Cardiac septum (tissue), 1 donor: Measurements from ENCODE around the gene PITHD1. TPM values are rescaled to one million over a fixed set of nuclear protein-coding genes. Genes with fewer than 3 reads are reported as not detected.
"Not testable (repeated sequence)": the region's sequence is repeated elsewhere in the genome, so short reads cannot be mapped to it uniquely, and the experiment has no call there.

Experiments
- DNase-seq: peaks from one replicate; pipeline ENCODE4 v3.0.0-alpha.2; 2020; ENCODE audit warnings: low spot score
- intact Hi-C: fragments of 100-400 bp; cut with DNase I; formaldehyde crosslinking; loops from one replicate; pipeline ENCODE4 v1.14.0; 2022
- total RNA-seq: library from RNA; stranded (reverse); fragmentation: NEBNext Ultra II Directional; extraction: Animal tissue kit (Norgen Biotek cat#: 25700); gene quantifications from one replicate; pipeline ENCODE4 v1.2.1, GENCODE V29; 2021
- donor health status: DM: no; HTN: no; CAD: no.

PITHD1 gene
- total RNA-seq, 1 donor from 2014 or later, result 33.7 TPM

DNA sequence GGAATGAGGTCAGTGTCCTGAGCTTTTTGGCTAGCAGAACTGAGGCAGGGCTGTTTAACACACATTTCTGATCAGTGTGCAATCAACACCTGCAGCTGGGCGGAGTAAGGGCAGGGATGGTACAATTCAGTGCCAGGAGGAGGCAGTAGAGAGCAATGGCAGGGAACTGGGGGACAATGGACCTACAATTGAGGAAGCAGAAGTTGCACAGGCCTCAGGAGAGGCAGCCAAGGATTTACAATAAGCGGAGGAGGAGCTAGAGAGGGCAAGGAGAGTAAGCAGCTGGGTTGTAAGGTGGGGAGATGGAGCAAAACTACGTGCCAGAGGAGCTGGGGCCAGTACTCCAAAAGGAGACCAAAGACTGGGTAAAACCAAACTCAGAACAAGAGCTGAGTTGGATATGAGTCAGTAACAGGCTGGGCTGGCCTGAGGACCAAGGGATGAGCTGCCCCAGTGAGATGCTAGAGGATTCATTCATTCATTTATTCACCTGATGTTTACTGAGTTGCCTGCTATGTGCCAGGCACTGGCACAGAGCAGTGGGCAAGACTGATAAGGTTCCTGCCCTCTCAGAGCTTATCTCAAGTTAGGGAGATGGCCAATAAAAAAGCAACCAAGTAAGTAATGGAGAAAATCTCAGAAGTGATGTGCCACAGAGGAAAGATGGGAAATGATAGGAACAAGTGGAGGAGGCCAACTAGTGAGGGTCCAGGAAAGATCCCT lies 32.8 kb downstream of the PITHD1 start:
- intact Hi-C loops, result loop anchor here (5.0 kb wide), 2 partner anchors 106 to 216 kb away; no protein-coding TSS in a partner anchor
- DNase-seq, result no peak

DNA sequence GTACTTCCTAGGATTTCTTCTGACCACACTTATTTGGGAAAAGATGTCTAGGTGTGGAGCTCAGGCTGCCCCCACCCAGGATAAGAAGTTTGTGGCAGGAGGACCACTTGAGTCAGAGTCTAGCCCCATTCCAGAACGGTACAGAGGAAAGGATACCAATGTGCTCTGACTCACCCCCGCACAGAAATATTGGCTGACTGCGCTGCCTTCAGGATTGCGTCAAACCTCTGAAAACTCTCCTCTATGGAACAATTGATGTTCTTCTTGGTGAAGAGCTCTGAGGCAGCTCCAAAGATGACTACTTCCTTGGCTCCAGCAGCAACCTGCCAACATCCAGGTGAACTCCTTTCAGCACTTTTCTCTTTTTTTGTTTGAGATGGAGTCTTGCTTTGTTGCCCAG lies 35.8 kb downstream of the PITHD1 start:
- intact Hi-C loops, result loop anchor here (5.0 kb wide), 2 partner anchors 103 to 213 kb away; no protein-coding TSS in a partner anchor
- DNase-seq, result no peak

DNA sequence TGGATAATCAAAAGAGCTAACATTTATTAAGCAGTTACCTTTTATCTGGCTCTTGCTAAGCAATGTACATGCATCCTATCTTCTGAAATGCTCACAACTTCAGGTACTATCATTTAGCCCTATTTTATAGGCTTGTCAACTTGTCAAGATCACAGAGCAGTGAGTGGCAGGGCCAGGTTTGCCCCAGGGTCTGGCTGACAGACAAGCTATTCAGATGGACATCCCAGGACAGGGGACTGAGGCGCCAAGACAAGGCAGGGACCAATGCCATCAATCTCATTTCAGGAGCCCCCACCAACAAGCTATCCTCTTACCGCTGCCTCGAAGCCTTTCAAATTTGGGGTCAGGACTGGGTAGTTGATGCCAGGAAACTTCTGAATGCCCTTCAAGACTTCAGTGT lies 38.1 kb downstream of the PITHD1 start:
- intact Hi-C loops, result no loop called here

DNA sequence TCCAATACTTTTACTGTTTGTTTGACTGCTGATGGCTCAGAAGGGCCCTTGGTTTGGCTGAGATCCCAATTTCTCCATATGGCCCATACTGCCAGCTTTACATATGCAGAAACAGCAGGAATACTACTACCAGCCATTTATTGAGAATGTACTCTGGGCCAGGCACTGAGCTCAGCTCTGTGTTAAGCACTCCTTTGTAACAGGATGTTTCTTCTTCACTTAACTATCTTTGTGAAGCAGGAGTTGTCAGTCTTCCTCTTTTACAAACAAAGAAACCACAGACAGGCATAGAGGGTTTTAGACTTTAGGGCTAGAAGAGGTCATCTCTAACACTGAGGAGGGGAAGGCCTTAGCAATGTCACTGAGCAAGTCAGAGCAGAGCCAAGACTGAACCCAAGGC lies 38.7 kb downstream of the PITHD1 start:
- no peak for DNase-seq
- intact Hi-C loops, result no loop called here

More for the DNA sequence above, 38.1 kb downstream of the PITHD1 start:
- DNase-seq, result no peak

DNA sequence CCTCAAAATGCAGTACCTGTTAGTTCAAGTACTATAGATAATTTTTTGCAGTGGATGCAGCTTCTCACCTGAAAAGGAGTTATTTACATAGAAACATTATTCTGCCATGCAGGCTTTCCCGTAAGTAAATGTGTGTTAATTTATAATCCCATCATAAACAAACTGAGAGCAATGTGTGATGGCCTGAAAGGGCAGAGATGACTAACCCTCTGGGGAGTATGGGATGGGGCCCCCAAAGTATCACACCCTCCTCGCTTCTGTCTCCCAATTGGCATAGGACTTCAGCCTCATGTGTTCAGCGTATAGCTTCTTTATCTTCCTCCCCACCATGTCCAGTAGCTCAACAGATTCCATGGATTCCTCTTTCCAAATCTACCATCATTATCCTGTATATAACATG lies 39.4 kb downstream of the PITHD1 start:
- intact Hi-C loops, result no loop called here
- no peak for DNase-seq

DNA sequence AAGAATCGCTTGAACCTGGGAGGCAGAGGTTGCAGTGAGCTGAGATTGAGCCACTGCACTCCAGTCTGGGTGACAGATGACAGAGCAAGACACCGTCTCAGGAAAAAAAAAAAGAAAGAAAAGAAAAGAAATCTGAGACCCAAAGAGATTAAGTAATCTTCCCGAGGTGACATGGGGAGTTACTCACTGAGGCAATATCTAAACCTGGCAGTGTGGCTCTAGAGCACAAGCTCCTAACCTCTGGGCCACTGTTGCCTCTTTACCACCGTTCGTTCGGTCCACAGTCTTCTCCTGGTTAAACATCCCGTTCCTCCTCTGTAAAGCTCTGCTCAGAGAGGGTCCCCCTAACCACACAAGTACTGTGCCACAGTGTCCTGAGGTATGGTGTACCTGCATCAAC lies 45.5 kb downstream of the PITHD1 start:
- no peak for DNase-seq
- intact Hi-C loops, result loop anchor here (2.0 kb wide), 1 partner anchor 43 kb away; no protein-coding TSS in a partner anchor

DNA sequence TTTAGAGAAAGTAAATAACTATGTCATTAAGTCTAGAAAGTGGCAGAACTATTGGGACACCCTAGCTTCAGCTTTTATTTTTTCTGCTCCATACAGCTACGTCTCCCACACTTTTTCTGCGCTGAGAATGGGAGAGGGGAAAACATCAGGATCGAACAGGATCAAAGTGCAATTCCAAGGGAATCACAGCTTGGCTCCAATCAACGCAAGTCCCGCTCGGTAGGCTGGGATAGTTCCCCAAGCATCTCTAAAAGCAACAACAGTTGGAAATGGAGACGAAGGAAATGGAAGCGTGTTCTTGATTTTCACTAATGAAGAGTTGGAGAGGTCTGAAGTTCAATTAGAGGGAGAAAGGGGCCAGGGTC lies 46.5 kb downstream of the PITHD1 start:
- intact Hi-C loops, result loop anchor here (2.0 to 5.0 kb wide), 2 partner anchors 32 to 42 kb away; partner anchors contain the start of gene LYPLA2
- no peak for DNase-seq

DNA sequence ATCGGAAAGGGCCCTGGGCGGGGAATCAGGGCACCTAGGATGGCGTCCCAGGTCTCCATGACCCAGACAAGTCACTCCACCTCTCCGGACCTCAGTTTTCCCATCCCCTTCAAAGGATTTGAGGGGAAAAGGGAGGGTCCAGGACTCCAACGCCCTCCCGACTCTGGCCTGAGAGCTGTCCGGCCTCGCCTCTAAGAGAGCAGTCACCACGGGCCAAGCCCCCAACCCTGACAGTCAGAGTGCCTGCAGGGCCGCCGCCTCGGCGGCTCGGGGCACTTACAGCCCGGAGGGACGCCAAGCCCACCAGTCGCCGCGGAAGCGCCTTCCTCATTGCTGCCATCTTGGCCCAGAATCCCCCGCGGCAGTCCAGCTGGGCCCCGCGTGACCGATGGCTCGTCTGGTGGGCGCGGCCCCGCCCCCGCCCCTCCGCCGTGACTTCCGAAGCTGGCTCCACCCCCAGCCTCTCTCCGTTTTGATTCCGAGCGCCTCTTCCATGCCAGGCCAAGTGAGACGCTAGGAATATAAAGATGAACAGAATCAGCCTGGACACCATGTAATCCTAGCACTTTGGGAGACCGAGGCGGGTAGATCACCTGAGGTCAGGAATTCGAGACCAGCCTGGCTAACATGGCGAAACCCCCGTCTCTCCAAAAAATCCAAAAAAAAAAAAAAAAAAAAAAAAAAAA lies 47.0 kb downstream of the PITHD1 start, which contains the start of gene HMGCL:
HMGCL (minus strand) TSS at position 354 of the 686 bp plus-strand sequence; CDS start at position 340, 14 bp downstream.
- intact Hi-C loops, result loop anchor here (2.0 to 5.0 kb wide), 2 partner anchors 33 to 42 kb away; partner anchors contain the start of gene LYPLA2
- DNase-seq, result peak; percentile 96

DNA sequence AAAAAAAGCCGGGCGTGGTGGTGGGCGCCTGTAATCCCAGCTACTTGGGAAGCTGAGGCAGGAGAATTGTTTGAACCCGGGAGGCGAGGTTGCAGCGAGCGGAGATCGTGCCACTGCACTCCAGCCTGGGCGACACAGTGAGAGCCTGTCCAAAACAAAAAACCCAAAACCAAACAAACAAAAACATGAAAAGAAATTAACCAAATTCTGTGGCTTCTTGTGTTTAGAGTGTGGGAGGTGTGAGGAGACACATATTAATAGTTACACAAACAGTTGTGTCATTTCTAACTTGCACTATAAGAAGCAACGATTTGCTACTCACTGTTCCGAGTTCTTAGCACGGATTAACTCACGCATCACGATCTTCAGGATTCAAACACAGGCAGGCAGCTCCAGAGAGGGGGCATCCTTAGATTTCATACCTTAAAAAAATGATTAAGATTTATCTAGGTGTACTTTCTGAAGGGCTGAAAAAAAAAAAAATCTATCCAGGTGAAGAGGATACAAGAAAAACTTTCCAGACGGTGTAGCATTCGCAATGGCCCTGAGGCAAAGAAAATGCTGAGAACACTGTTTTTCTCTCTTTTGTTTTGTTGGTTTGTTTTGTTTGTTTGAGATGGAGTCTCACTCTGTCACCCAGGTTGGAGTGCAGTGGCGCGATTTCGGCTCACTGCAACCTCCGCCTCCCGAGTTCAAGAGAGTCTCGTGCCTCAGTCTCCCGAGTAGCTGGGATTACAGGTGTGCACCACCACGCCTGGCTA lies 47.7 kb downstream of the PITHD1 start:
- intact Hi-C loops, result loop anchor here (2.0 to 5.0 kb wide), 2 partner anchors 34 to 41 kb away; partner anchors contain the start of gene LYPLA2
- DNase-seq, result no peak

DNA sequence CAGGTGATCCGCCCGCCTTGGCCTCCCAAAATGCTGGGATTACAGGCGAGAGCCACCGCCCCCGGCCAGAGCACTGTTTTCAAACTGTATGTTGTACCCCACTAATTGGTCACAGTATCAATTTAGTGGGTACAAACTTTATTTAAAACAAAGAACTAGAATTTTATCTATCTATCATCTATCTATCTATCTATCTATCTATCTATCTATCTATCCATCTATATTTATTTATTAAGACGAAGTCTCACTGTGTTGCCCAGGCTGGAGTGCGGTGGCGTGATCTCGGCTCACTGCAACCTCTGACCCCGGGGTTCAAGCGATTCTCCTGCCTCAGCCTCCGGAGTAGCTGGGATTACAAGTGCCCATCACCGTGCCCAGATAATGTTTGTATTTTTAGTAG lies 48.4 kb downstream of the PITHD1 start:
- intact Hi-C loops, result loop anchor here (5.0 kb wide), 1 partner anchor 34 kb away; the partner anchor contains the start of gene LYPLA2
- DNase-seq, result not testable (repeated sequence)

DNA sequence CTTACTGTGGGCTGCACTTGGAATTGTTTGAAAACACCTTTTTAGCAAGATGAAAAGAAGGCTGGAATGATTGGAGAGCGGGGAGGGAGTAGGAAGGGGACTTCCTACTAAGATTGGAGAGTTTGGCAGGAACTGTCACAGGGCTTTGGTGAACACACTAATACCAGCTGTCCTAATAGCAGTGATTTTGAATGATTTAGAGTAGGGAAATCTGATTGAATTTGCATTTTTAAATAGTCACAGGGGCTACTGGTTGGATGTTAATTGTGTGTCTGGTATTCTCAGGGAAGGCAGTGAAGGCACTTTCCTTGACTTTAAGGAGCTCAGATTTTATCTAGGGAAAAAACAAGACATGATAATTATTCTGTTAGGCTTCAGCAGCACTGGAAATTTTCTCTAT lies 49.5 kb downstream of the PITHD1 start:
- intact Hi-C loops, result loop anchor here (5.0 kb wide), 1 partner anchor 35 kb away; the partner anchor contains the start of gene LYPLA2
- DNase-seq, result no peak

DNA sequence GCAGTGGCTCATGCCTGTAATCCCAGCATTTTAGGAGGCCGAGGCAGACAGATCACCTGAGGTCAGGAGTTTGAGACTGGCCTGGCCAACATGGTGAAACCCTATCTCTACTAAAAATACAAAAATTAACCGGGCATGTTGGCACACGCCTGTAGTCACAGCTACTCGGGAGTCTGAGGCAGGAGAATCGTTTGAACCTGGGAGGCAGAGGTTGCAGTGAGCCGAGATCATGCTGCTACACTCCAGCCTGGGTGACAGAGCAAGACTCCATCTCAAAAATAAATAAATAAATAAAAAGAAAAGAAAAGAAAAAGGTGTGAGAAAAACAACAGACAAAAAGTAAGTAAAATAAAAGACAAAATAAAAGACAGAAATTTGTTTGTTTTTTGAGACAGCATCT lies 55.9 kb downstream of the PITHD1 start:
- intact Hi-C loops, result not testable (repeated sequence)

DNA sequence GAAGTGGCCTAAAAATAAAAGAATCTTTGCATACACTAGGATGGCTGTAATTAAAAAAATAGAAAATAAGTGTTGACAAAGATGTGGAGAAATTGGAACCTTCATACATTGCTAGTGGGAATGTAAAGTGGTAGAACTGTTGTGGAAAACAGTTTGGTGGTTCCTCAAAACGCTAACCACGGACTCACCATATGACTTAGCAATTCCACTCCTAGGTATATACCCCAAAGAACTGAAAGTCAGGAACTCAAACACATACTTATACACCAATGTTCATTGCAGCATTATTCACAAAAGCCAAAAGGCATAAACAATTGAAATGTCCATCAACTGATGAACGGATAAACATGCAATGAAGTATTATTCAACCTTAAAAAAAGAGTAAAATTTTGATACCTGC lies 57.8 kb downstream of the PITHD1 start:
- no peak for DNase-seq
- intact Hi-C loops, result no loop called here

More for the DNA sequence above, 55.9 kb downstream of the PITHD1 start:
- DNase-seq, result not testable (repeated sequence)

Other genes starting within 250 kb of the PITHD1 start
- 0.30 TPM for gene E2F2, start 247.2 kb upstream of the PITHD1 start, total RNA-seq
- gene ID3, start 218.9 kb upstream of the PITHD1 start, total RNA-seq, result 126 TPM
- gene RPL11, start 86.6 kb upstream of the PITHD1 start, total RNA-seq, result 521 TPM
- gene ELOA, start 34.9 kb upstream of the PITHD1 start, total RNA-seq, result 28.8 TPM
- 27.2 TPM for gene LYPLA2, start 12.7 kb downstream of the PITHD1 start, total RNA-seq
- gene GALE, start 22.3 kb downstream of the PITHD1 start, total RNA-seq, result 11.5 TPM
- 27.9 TPM for gene HMGCL, start 47.0 kb downstream of the PITHD1 start, total RNA-seq
- gene FUCA1, start 89.9 kb downstream of the PITHD1 start, total RNA-seq, result 13.3 TPM
- not detected for gene CNR2, start 134.9 kb downstream of the PITHD1 start, total RNA-seq
- 80.0 TPM for gene PNRC2, start 181.4 kb downstream of the PITHD1 start, total RNA-seq
- 63.4 TPM for gene SRSF10, start 201.9 kb downstream of the PITHD1 start, total RNA-seq